SK-N-SH (cell line): ENCODE measurements around the gene RGS4. TPM values are rescaled to one million over a fixed set of nuclear protein-coding genes. Genes with fewer than 3 reads are reported as not detected.

Experiments used
- ELF1 ChIP-seq: IDR thresholded peaks from 2 replicates; pipeline ENCODE4 v1.4.0; 2012
- EP300 ChIP-seq, 2 experiments: IDR thresholded peaks; 2 replicates each; pipeline versions ENCODE4 v1.4.0 to v1.6.1; 2012; ENCODE audit warnings: borderline replicate concordance in 1 of 2, low read depth in 1 of 2, low read length in 1 of 2
- FOXJ3 ChIP-seq: sonication (generic); formaldehyde crosslinking; IDR thresholded peaks from 2 replicates; pipeline ENCODE4 v1.5.1; 2020; ENCODE audit warnings: mild to moderate bottlenecking, missing genetic modification reagents
- GABPA ChIP-seq: IDR thresholded peaks from 2 replicates; pipeline ENCODE4 v1.4.0; 2012; ENCODE audit warnings: low read depth, mild to moderate bottlenecking
- JUND ChIP-seq: IDR thresholded peaks from 2 replicates; pipeline ENCODE4 v1.4.0; 2012
- MEF2A ChIP-seq: IDR thresholded peaks from 2 replicates; pipeline ENCODE4 v1.4.0; 2012; ENCODE audit warnings: low read depth, borderline replicate concordance
- MXI1 ChIP-seq: IDR thresholded peaks from 2 replicates; pipeline ENCODE4 v1.6.1; 2012; ENCODE audit warnings: mild to moderate bottlenecking, low read depth, low read length, improper control_type of control experiment
- NFIC ChIP-seq: IDR thresholded peaks from 2 replicates; pipeline ENCODE4 v1.4.0; 2012; ENCODE audit warnings: borderline replicate concordance
- POLR2AphosphoS5 ChIP-seq: IDR thresholded peaks from 2 replicates; pipeline ENCODE4 v1.6.1; 2012; ENCODE audit warnings: low read depth, low read length
- RAD21 ChIP-seq: IDR thresholded peaks from 2 replicates; pipeline ENCODE4 v1.6.1; 2012; ENCODE audit warnings: mild to moderate bottlenecking, low read length
- RCOR1 ChIP-seq: fragments of 150-350 bp; IDR thresholded peaks from 2 replicates; pipeline ENCODE4 v1.6.1; 2017; ENCODE audit warnings: antibody characterized with exemption, low read length
- RXRA ChIP-seq: IDR thresholded peaks from 2 replicates; pipeline ENCODE4 v1.4.0; 2012; ENCODE audit warnings: low read depth, mild to moderate bottlenecking, borderline replicate concordance
- TEAD4 ChIP-seq: IDR thresholded peaks from 2 replicates; pipeline ENCODE4 v1.4.0; 2012; ENCODE audit warnings: mild to moderate bottlenecking, borderline replicate concordance; ENCODE audit not compliant: insufficient read depth
- YY1 ChIP-seq: IDR thresholded peaks from 2 replicates; pipeline ENCODE4 v1.4.0; 2012; ENCODE audit warnings: low read depth, mild to moderate bottlenecking
- polyA plus RNA-seq, 3 experiments: library from polyadenylated mRNA; depleted of rRNA; stranded (reverse); fragments of >200 nt; gene quantifications; 2 replicates each; pipeline ENCODE4 v1.2.3, GENCODE V29; 2012
- TF ChIP-seq, protein P1 (sequence below): fragments of 200-600 bp; sonication (generic); IDR thresholded peaks from 2 replicates; pipeline ENCODE4 v1.6.1; 2017; ENCODE audit warnings: antibody characterized with exemption, mild to moderate bottlenecking, moderate library complexity
- TF ChIP-seq, protein P2 (sequence below): IDR thresholded peaks from 2 replicates; pipeline ENCODE4 v1.4.0; 2012; ENCODE audit warnings: low read depth
- TF ChIP-seq, protein P3 (sequence below): fragments of 150-350 bp; IDR thresholded peaks from 2 replicates; pipeline ENCODE4 v1.6.1; 2016; ENCODE audit warnings: mild to moderate bottlenecking, low read depth, low read length
- TF ChIP-seq, protein P4 (sequence below): IDR thresholded peaks from 2 replicates; pipeline ENCODE4 v1.6.1; 2012; ENCODE audit warnings: mild to moderate bottlenecking, low read depth, low read length, moderate library complexity
- TF ChIP-seq, protein P5 (sequence below): IDR thresholded peaks from 2 replicates; pipeline ENCODE4; 2012

The RGS4 gene
- polyA plus RNA-seq, 1 of the 3 experiments (the other 2 are of a cell fraction), result 124 TPM

DNA sequence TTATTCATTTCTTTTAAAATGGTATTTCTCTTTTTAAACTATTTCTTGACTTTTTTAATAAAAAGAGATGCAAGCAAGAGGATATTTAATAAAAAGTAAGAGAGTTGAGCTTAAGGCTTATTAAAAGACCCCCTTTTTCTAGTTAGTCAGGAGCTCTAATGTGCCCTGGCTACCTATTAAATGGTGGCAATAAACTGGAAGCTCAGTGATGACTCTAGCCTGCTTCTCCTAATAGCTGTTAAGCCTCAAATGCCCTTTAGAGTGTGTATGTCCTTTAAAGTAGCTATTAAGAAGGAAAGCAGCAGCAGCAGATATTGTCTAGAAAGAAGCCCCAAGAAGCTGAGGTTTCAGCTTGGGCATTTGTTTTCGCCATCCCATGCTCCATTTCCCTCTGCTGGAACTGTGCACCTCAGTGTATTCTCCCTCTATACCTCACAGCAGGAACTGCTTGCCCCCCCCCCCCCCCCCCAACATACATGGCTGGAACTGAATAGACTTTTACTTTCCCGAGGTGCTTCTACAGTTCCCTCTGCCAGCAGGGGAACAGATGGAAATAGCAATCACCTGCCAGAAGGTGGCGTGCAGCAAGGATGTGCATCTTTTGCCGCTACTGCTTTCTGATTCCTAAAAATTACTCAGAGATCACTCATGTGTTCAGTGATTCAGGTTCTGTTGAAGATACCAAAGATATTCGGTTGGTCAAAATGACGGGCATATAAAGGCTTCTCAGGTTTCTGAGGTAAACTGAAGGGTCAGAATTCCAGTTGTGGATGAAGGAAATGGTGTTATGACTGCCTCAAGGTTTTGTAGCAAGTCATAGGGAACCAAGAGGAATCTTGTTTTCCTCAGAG lies 2.5 kb downstream of the RGS4 start (continued):
- TF ChIP-seq, protein P1, sequence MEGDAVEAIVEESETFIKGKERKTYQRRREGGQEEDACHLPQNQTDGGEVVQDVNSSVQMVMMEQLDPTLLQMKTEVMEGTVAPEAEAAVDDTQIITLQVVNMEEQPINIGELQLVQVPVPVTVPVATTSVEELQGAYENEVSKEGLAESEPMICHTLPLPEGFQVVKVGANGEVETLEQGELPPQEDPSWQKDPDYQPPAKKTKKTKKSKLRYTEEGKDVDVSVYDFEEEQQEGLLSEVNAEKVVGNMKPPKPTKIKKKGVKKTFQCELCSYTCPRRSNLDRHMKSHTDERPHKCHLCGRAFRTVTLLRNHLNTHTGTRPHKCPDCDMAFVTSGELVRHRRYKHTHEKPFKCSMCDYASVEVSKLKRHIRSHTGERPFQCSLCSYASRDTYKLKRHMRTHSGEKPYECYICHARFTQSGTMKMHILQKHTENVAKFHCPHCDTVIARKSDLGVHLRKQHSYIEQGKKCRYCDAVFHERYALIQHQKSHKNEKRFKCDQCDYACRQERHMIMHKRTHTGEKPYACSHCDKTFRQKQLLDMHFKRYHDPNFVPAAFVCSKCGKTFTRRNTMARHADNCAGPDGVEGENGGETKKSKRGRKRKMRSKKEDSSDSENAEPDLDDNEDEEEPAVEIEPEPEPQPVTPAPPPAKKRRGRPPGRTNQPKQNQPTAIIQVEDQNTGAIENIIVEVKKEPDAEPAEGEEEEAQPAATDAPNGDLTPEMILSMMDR, result peak; percentile 74
- no peak for TF ChIP-seq ELF1
- no peak for TF ChIP-seq TEAD4
- TF ChIP-seq RAD21, result peak; percentile 74
- TF ChIP-seq EP300 (IDR thresholded peaks at IDR 0.05; ENCODE audit: borderline replicate concordance in 1 of 2, low read depth in 1 of 2, low read length in 1 of 2), result peak in 1 of 2 experiments; percentile 36; a peak in 1 of 4 replicates
- TF ChIP-seq RCOR1, result no peak
- TF ChIP-seq, protein P2, sequence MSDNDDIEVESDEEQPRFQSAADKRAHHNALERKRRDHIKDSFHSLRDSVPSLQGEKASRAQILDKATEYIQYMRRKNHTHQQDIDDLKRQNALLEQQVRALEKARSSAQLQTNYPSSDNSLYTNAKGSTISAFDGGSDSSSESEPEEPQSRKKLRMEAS, result peak; percentile 74
- TF ChIP-seq, protein P3, sequence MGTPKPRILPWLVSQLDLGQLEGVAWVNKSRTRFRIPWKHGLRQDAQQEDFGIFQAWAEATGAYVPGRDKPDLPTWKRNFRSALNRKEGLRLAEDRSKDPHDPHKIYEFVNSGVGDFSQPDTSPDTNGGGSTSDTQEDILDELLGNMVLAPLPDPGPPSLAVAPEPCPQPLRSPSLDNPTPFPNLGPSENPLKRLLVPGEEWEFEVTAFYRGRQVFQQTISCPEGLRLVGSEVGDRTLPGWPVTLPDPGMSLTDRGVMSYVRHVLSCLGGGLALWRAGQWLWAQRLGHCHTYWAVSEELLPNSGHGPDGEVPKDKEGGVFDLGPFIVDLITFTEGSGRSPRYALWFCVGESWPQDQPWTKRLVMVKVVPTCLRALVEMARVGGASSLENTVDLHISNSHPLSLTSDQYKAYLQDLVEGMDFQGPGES, result no peak
- peak; percentile 30; the same call in 1 of the 2 replicates for TF ChIP-seq NFIC
- TF ChIP-seq GABPA, result no peak
- TF ChIP-seq MEF2A, result no peak
- peak; percentile 26; the same call in 1 of the 2 replicates for TF ChIP-seq YY1
- 0 out of 2 replicates have a peak, but pooled peaks have one; percentile 64 for TF ChIP-seq RXRA
- TF ChIP-seq, protein P4, sequence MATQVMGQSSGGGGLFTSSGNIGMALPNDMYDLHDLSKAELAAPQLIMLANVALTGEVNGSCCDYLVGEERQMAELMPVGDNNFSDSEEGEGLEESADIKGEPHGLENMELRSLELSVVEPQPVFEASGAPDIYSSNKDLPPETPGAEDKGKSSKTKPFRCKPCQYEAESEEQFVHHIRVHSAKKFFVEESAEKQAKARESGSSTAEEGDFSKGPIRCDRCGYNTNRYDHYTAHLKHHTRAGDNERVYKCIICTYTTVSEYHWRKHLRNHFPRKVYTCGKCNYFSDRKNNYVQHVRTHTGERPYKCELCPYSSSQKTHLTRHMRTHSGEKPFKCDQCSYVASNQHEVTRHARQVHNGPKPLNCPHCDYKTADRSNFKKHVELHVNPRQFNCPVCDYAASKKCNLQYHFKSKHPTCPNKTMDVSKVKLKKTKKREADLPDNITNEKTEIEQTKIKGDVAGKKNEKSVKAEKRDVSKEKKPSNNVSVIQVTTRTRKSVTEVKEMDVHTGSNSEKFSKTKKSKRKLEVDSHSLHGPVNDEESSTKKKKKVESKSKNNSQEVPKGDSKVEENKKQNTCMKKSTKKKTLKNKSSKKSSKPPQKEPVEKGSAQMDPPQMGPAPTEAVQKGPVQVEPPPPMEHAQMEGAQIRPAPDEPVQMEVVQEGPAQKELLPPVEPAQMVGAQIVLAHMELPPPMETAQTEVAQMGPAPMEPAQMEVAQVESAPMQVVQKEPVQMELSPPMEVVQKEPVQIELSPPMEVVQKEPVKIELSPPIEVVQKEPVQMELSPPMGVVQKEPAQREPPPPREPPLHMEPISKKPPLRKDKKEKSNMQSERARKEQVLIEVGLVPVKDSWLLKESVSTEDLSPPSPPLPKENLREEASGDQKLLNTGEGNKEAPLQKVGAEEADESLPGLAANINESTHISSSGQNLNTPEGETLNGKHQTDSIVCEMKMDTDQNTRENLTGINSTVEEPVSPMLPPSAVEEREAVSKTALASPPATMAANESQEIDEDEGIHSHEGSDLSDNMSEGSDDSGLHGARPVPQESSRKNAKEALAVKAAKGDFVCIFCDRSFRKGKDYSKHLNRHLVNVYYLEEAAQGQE, result no peak
- peak; percentile 37; the same call in 1 of the 2 replicates for TF ChIP-seq JUND
- TF ChIP-seq POLR2AphosphoS5, result peak; percentile 18; the same call in 1 of the 2 replicates
- TF ChIP-seq, protein P5, sequence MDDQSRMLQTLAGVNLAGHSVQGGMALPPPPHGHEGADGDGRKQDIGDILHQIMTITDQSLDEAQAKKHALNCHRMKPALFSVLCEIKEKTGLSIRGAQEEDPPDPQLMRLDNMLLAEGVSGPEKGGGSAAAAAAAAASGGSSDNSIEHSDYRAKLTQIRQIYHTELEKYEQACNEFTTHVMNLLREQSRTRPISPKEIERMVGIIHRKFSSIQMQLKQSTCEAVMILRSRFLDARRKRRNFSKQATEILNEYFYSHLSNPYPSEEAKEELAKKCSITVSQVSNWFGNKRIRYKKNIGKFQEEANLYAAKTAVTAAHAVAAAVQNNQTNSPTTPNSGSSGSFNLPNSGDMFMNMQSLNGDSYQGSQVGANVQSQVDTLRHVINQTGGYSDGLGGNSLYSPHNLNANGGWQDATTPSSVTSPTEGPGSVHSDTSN, result peak; percentile 19
- peak; percentile 57; the same call in 1 of the 2 replicates for TF ChIP-seq MXI1
- no peak for TF ChIP-seq FOXJ3 (CRISPR knock-in tag)
